Kidney (tissue), 14 donors: ENCODE measurements around the gene MRPL34. TPM values are rescaled to one million over a fixed set of nuclear protein-coding genes. Genes with fewer than 3 reads are reported as not detected.

Source experiments
- DNase-seq, 5 donors: peaks; one replicate each; pipeline ENCODE4 v3.0.0-alpha.2; 2013 to 2020
- FAIRE-seq: peaks from 2 replicates; lab custom pipeline; 2012; peaks lifted over from hg19 to GRCh38; lab: Jason Lieb, UNC
- H3K27ac ChIP-seq, 2 donors: one replicate each; pipeline ENCODE4 v1.7.0; 2013; ENCODE audit warnings: low read depth in 2 of 2, low read length in 2 of 2, inconsistent platforms in 1 of 2
- H3K27me3 ChIP-seq: one replicate; pipeline ENCODE4 v1.7.1; 2013; ENCODE audit warnings: low read length, inconsistent platforms; ENCODE audit not compliant: control insufficient read depth, insufficient read depth
- H3K36me3 ChIP-seq, 3 donors: one replicate each; pipeline versions ENCODE4 v1.7.0 to v1.7.1; 2013; ENCODE audit warnings: low read length in 3 of 3, control low read depth in 1 of 3, inconsistent platforms in 1 of 3; ENCODE audit not compliant: insufficient read depth in 3 of 3, control insufficient read depth in 2 of 3
- H3K4me1 ChIP-seq, 3 donors: one replicate each; pipeline versions ENCODE4 v1.7.0 to v1.7.1; 2013; ENCODE audit warnings: low read length in 3 of 3, inconsistent platforms in 1 of 3, low read depth in 1 of 3; ENCODE audit not compliant: control insufficient read depth in 2 of 3, insufficient read depth in 2 of 3
- H3K4me3 ChIP-seq, 3 donors: one replicate each; pipeline versions ENCODE4 v1.7.0 to v1.8.1; 2013; ENCODE audit warnings: low read length in 3 of 3, control low read depth in 1 of 3, inconsistent platforms in 1 of 3
- H3K9ac ChIP-seq, 3 donors: one replicate each; pipeline versions ENCODE4 v1.7.0 to v1.7.1; 2013; ENCODE audit warnings: low read length in 3 of 3, control low read depth in 1 of 3, inconsistent platforms in 1 of 3
- H3K9me3 ChIP-seq, 3 donors: one replicate each; pipeline versions ENCODE4 v1.7.0 to v1.7.1; 2013; ENCODE audit warnings: low read length in 3 of 3, control low read depth in 1 of 3, inconsistent platforms in 1 of 3; ENCODE audit not compliant: control insufficient read depth in 2 of 3, insufficient read depth in 1 of 3
- CTCF ChIP-seq: IDR thresholded peaks from 3 replicates; pipeline ENCODE4 v1.5.1; 2012; ENCODE audit warnings: mild to moderate bottlenecking, moderate library complexity, borderline replicate concordance; ENCODE audit not compliant: insufficient read depth; ENCODE audit errors: extremely low read depth
- intact Hi-C: fragments of 100-400 bp; cut with DNase I; formaldehyde crosslinking; loops from one replicate; pipeline ENCODE4 v1.11.1; 2022
- polyA plus RNA-seq: library from polyadenylated mRNA; stranded (reverse); fragments of 350-450 nt; fragmentation: Illumina TruSeq; extraction: RNeasy Lipid Tissue Mini Kit (QIAGEN cat#74804); gene quantifications from one replicate; pipeline ENCODE4 v1.2.3, GENCODE V29; 2014; ENCODE audit warnings: low read depth, low replicate concordance; ENCODE audit not compliant: insufficient read depth
- total RNA-seq: library from RNA; stranded (reverse); fragmentation: NEBNext Ultra II Directional; extraction: Animal tissue kit (Norgen Biotek cat#: 25700); gene quantifications from one replicate; pipeline ENCODE4 v1.2.1, GENCODE V29; 2021
- donor health status: control.
- donor health status: control.
- donor health status: control.
- donor health status: control.
- donor health status: control.
- donor health status: DM: yes; HTN: yes; CAD: no.
- donor health status: Normal renal cell carcinoma (clear cell type).

MRPL34 gene
- total and polyA plus RNA-seq, 2 donors from 2014 or later: 59.3 to 369 TPM

GRCh38 chr19:17330262-17331044 lies 24.8 kb downstream of the MRPL34 start:
- Histone ChIP-seq H3K9ac (no peak overlapping the region), H3K9me3 (no peaks in the 10 kb centered on the region), H3K4me1 (peaks cover 0 to 13% (median 0%) of the 10 kb centered on the region in 3 donors), H3K4me3 (no peak overlapping the region), H3K36me3 (no peaks in the 10 kb centered on the region), H3K27ac (no peak overlapping the region), H3K27me3 (no peaks in the 10 kb centered on the region)
- no peak for DNase-seq
- TF ChIP-seq CTCF: no peak
- no peak for FAIRE-seq
- intact Hi-C loops: loop anchor here (10.0 kb wide), 1 partner anchor 134 kb away; the partner anchor contains the start of gene NXNL1

- no peak for TF ChIP-seq CTCF
- DNase-seq (no peak), FAIRE-seq (no peak)
- H3K4me1 ChIP-seq: peaks cover 0 to 13% (median 0%) of the 10 kb centered on the region in 3 donors
- no peak overlapping the region for H3K4me3 ChIP-seq
- H3K27ac ChIP-seq: no peak overlapping the region
- H3K9me3 ChIP-seq: no peaks in the 10 kb centered on the region
- no peak overlapping the region for H3K9ac ChIP-seq
- H3K27me3 ChIP-seq: no peaks in the 10 kb centered on the region
- intact Hi-C loops: loop anchor here (10.0 kb wide), 1 partner anchor 134 kb away; the partner anchor contains the start of gene NXNL1
- H3K36me3 ChIP-seq: no peaks in the 10 kb centered on the region
Observed at GRCh38 chr19:17331045-17331558, 25.4 kb downstream of the MRPL34 start.

DNA sequence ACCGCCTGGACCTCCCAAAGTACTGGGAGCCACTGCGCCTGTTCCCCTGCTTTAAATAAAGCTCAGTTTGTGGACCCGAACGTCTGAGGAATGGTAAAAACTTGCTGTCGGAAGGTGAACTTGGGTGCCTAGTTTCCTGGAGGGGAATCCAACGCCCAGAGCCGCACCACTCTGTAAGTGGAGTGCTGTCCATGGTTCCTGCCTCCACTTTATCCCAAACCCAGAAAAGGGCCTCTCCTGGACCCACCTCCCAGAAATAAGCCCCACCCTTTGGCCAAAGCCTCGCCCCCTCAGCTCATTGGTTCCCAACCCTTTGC lies 26.6 kb downstream of the MRPL34 start:
- no peaks in the 10 kb centered on the region for H3K27me3 ChIP-seq
- TF ChIP-seq CTCF: no peak
- H3K4me1 ChIP-seq: peaks cover 0 to 13% (median 0%) of the 10 kb centered on the region in 3 donors
- no peak overlapping the region for H3K4me3 ChIP-seq
- DNase-seq (no peak), FAIRE-seq (no peak)
- H3K9me3 ChIP-seq: no peaks in the 10 kb centered on the region
- no peak overlapping the region for H3K27ac ChIP-seq
- H3K9ac ChIP-seq: no peak overlapping the region
- intact Hi-C loops: loop anchor here (10.0 kb wide), 1 partner anchor 132 kb away; the partner anchor contains the start of gene NXNL1
- H3K36me3 ChIP-seq: no peaks in the 10 kb centered on the region
